ENCODE results near the gene FOXP1. TPM values are rescaled to one million over a fixed set of nuclear protein-coding genes. Genes with fewer than 3 reads are reported as not detected.

FOXP1 gene
- total RNA-seq, 4 donors from 2014 or later = 54.2 to 152 (median 129) TPM

- TF ChIP-seq POLR2A (IDR thresholded peaks at IDR 0.05) (no peak), CTCF (IDR thresholded peaks at IDR 0.05) (no peak)
- H3K27ac ChIP-seq = no peak overlapping the region
- no peaks in the 10 kb centered on the region for H3K36me3 ChIP-seq
- H3K27me3 ChIP-seq = no peaks in the 10 kb centered on the region
- DNase-seq = no peak
- H3K9me3 ChIP-seq = no peaks in the 10 kb centered on the region
- intact Hi-C loops (cut with DNase I; ENCODE audit: low total_unique reads) = no loop called here
- H3K4me3 ChIP-seq = no peak overlapping the region
- no peaks in the 10 kb centered on the region for H3K4me1 ChIP-seq
These were observed 132.5 kb downstream of the FOXP1 start for GRCh38 chr3:71451060-71451459.

GRCh38 chr3:71450162-71450561, 133.4 kb downstream of the FOXP1 start:
- Histone ChIP-seq H3K9me3 (no peaks in the 10 kb centered on the region), H3K27me3 (no peaks in the 10 kb centered on the region), H3K36me3 (no peaks in the 10 kb centered on the region), H3K4me3 (no peak overlapping the region), H3K27ac (no peak overlapping the region), H3K4me1 (no peaks in the 10 kb centered on the region)
- TF ChIP-seq CTCF (IDR thresholded peaks at IDR 0.05) (no peak), POLR2A (IDR thresholded peaks at IDR 0.05) (no peak)
- intact Hi-C loops (cut with DNase I; ENCODE audit: low total_unique reads) = no loop called here
- no peak for DNase-seq

GRCh38 chr3:71447803-71448202, 135.7 kb downstream of the FOXP1 start:
- H3K27me3 ChIP-seq = no peaks in the 10 kb centered on the region
- H3K4me3 ChIP-seq = no peak overlapping the region
- intact Hi-C loops (cut with DNase I; ENCODE audit: low total_unique reads) = no loop called here
- DNase-seq = no peak
- H3K36me3 ChIP-seq = no peaks in the 10 kb centered on the region
- no peak overlapping the region for H3K27ac ChIP-seq
- no peaks in the 10 kb centered on the region for H3K9me3 ChIP-seq
- TF ChIP-seq POLR2A (IDR thresholded peaks at IDR 0.05) = no peak
- no peak for TF ChIP-seq CTCF (IDR thresholded peaks at IDR 0.05)
- H3K4me1 ChIP-seq = no peaks in the 10 kb centered on the region

GRCh38 chr3:71447197-71447596, 136.3 kb downstream of the FOXP1 start:
- H3K9me3 ChIP-seq = no peaks in the 10 kb centered on the region
- H3K4me1 ChIP-seq = no peaks in the 10 kb centered on the region
- TF ChIP-seq POLR2A (IDR thresholded peaks at IDR 0.05) (no peak), CTCF (IDR thresholded peaks at IDR 0.05) (no peak)
- H3K27me3 ChIP-seq = no peaks in the 10 kb centered on the region
- no peak for DNase-seq
- intact Hi-C loops (cut with DNase I; ENCODE audit: low total_unique reads) = no loop called here
- no peak overlapping the region for H3K27ac ChIP-seq
- no peaks in the 10 kb centered on the region for H3K36me3 ChIP-seq
- H3K4me3 ChIP-seq = no peak overlapping the region

- H3K36me3 ChIP-seq = no peaks in the 10 kb centered on the region
- H3K9me3 ChIP-seq = no peaks in the 10 kb centered on the region
- intact Hi-C loops (cut with DNase I; ENCODE audit: low total_unique reads) = no loop called here
- no peak overlapping the region for H3K27ac ChIP-seq
- H3K4me3 ChIP-seq = no peak overlapping the region
- no peak for DNase-seq
- no peak for TF ChIP-seq POLR2A (IDR thresholded peaks at IDR 0.05)
- TF ChIP-seq CTCF (IDR thresholded peaks at IDR 0.05) = no peak
- no peaks in the 10 kb centered on the region for H3K27me3 ChIP-seq
- no peaks in the 10 kb centered on the region for H3K4me1 ChIP-seq
These were observed 136.8 kb downstream of the FOXP1 start for GRCh38 chr3:71446734-71447133.

Measured in uterus (tissue), 4 donors.